HepG2 (cell line): ENCODE data around the gene NINL. TPM values are rescaled to one million over a fixed set of nuclear protein-coding genes. Genes with fewer than 3 reads are reported as not detected.
A peak's percentile ranks its signal among the peaks of the same experiment; 100 is the strongest.

Experiments used
- ARNTL ChIP-seq: sonication (generic); formaldehyde crosslinking; IDR thresholded peaks from 2 replicates; pipeline ENCODE4 v1.4.0; 2020; ENCODE audit warnings: mild to moderate bottlenecking, missing genetic modification reagents
- CSRNP1 ChIP-seq: sonication (generic); formaldehyde crosslinking; IDR thresholded peaks from 2 replicates; pipeline ENCODE4 v1.8.1; 2023; ENCODE audit warnings: mild to moderate bottlenecking, missing genetic modification reagents
- FOXP1 ChIP-seq, 2 experiments: fragments of 450-650 bp in 1 of 2; IDR thresholded peaks; 2 replicates each; pipeline ENCODE4 v1.6.1; 2017 to 2018; ENCODE audit warnings: antibody characterized with exemption in 1 of 2
- KDM2A ChIP-seq: sonication (generic); formaldehyde crosslinking; IDR thresholded peaks from 2 replicates; pipeline ENCODE4 v1.4.0; 2020; ENCODE audit warnings: low read depth, missing genetic modification reagents, borderline replicate concordance
- NRL ChIP-seq: sonication (generic); formaldehyde crosslinking; IDR thresholded peaks from 2 replicates; pipeline ENCODE4 v1.5.0; 2020; ENCODE audit warnings: missing genetic modification reagents, mild to moderate bottlenecking, moderate library complexity, borderline replicate concordance
- ONECUT2 ChIP-seq: sonication (generic); formaldehyde crosslinking; IDR thresholded peaks from 2 replicates; pipeline ENCODE4 v1.4.0; 2020; ENCODE audit warnings: missing genetic modification reagents
- PHF8 ChIP-seq: sonication (generic); formaldehyde crosslinking; IDR thresholded peaks from 2 replicates; pipeline ENCODE4 v1.5.0; 2020; ENCODE audit warnings: missing genetic modification reagents
- PPARG ChIP-seq: conservative IDR thresholded peaks from 2 replicates; pipeline ENCODE4 v1.6.1; 2016; ENCODE audit warnings: missing biosample characterization, missing genetic modification reagents
- SAFB2 ChIP-seq: sonication (generic); formaldehyde crosslinking; IDR thresholded peaks from 2 replicates; pipeline ENCODE4 v1.5.1; 2020; ENCODE audit warnings: missing genetic modification reagents, low read depth, mild to moderate bottlenecking, borderline replicate concordance
- ZNF160 ChIP-seq: sonication (generic); formaldehyde crosslinking; IDR thresholded peaks from 2 replicates; pipeline ENCODE4 v1.8.0; 2022; ENCODE audit warnings: mild to moderate bottlenecking, inconsistent platforms, missing genetic modification reagents
- ZNF276 ChIP-seq: sonication (generic); formaldehyde crosslinking; IDR thresholded peaks from 2 replicates; pipeline ENCODE4 v1.4.0; 2020; ENCODE audit warnings: mild to moderate bottlenecking, low read depth, missing genetic modification reagents
- ZNF3 ChIP-seq: IDR thresholded peaks from 2 replicates; pipeline ENCODE4 v1.7.0; 2017; ENCODE audit warnings: inconsistent platforms
- ZNF317 ChIP-seq: sonication (generic); formaldehyde crosslinking; IDR thresholded peaks from 2 replicates; pipeline ENCODE4 v1.5.0; 2020; ENCODE audit warnings: mild to moderate bottlenecking, missing genetic modification reagents
- ZNF331 ChIP-seq: sonication (generic); formaldehyde crosslinking; IDR thresholded peaks from 2 replicates; pipeline ENCODE4 v1.4.0; 2020; ENCODE audit warnings: missing genetic modification reagents
- ZNF709 ChIP-seq: sonication (generic); formaldehyde crosslinking; IDR thresholded peaks from 2 replicates; pipeline ENCODE4 v1.5.0; 2020; ENCODE audit warnings: mild to moderate bottlenecking, missing genetic modification reagents
- polyA plus RNA-seq, 8 experiments: library from polyadenylated mRNA; depleted of rRNA in 3 of 8; stranded (reverse) in 7 of 8; unstranded in 1 of 8; fragments of >200 nt; fragmentation: Illumina TruSeq in 4 of 8; extraction: Trizol in 4 of 8; gene quantifications; 2 replicates each; pipeline versions ENCODE4 v1.2.1 to v1.2.3, GENCODE V29; 2011 to 2016; ENCODE audit warnings: low read depth in 4 of 8, missing spikeins in 1 of 8, mixed read lengths in 1 of 8; ENCODE audit not compliant: insufficient read depth in 1 of 8
- total RNA-seq, 5 experiments: library from RNA; depleted of rRNA; stranded (reverse); fragments of >200 nt; fragmentation: Illumina TruSeq; extraction: Trizol; gene quantifications; 2 replicates each; pipeline ENCODE4 v1.2.3, GENCODE V29; 2016; ENCODE audit warnings: low read depth in 1 of 5
- TF ChIP-seq, protein P1 (sequence below): sonication (generic); formaldehyde crosslinking; IDR thresholded peaks from 2 replicates; pipeline ENCODE4 v1.4.0; 2020; ENCODE audit warnings: mild to moderate bottlenecking, low read depth, missing genetic modification reagents
- TF ChIP-seq, protein P2 (sequence below): IDR thresholded peaks from 2 replicates; pipeline ENCODE4 v1.6.1; 2016; ENCODE audit warnings: low read depth, missing genetic modification reagents, missing compliant biosample characterization
- TF ChIP-seq, protein P3 (sequence below): sonication (generic); formaldehyde crosslinking; IDR thresholded peaks from 2 replicates; pipeline ENCODE4 v1.5.1; 2020; ENCODE audit warnings: mild to moderate bottlenecking, missing genetic modification reagents, moderate library complexity

Gene NINL
- total and polyA plus RNA-seq, 2 of the 13 experiments (the other 11 are each of a cell fraction or from before 2014, with no cell fraction given) = 32.3 to 34.3 TPM

- TF ChIP-seq NRL (peak; percentile 80; the same call in 1 of the 2 replicates), KDM2A (peak; percentile 58; the same call in 1 of the 2 replicates), ONECUT2 (CRISPR knock-in tag) (no peak), SAFB2 (no peak), PHF8 (CRISPR knock-in tag) (peak; percentile 60), ARNTL (peak; percentile 91), PPARG (peak; percentile 95), ZNF160 (CRISPR knock-in tag) (peak; percentile 92; the same call in 1 of the 2 replicates), ZNF331 (peak; percentile 99), ZNF3 (CRISPR knock-in tag) (peak; percentile 89), ZNF276 (peak; percentile 88; the same call in 1 of the 2 replicates), CSRNP1 (CRISPR knock-in tag) (peak; percentile 83; the same call in 1 of the 2 replicates), FOXP1 (IDR thresholded peaks at IDR 0.05) (no peak), FOXP1 (CRISPR knock-in tag; IDR thresholded peaks at IDR 0.05) (peak; percentile 89), ZNF317 (CRISPR knock-in tag) (peak; percentile 90), ZNF709 (CRISPR knock-in tag) (0 out of 2 replicates have a peak, but pooled peaks have one; percentile 43)
- TF ChIP-seq, protein P1, sequence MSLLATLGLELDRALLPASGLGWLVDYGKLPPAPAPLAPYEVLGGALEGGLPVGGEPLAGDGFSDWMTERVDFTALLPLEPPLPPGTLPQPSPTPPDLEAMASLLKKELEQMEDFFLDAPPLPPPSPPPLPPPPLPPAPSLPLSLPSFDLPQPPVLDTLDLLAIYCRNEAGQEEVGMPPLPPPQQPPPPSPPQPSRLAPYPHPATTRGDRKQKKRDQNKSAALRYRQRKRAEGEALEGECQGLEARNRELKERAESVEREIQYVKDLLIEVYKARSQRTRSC (CRISPR knock-in tag) = peak; percentile 30; the same call in 1 of the 2 replicates
- TF ChIP-seq, protein P2, sequence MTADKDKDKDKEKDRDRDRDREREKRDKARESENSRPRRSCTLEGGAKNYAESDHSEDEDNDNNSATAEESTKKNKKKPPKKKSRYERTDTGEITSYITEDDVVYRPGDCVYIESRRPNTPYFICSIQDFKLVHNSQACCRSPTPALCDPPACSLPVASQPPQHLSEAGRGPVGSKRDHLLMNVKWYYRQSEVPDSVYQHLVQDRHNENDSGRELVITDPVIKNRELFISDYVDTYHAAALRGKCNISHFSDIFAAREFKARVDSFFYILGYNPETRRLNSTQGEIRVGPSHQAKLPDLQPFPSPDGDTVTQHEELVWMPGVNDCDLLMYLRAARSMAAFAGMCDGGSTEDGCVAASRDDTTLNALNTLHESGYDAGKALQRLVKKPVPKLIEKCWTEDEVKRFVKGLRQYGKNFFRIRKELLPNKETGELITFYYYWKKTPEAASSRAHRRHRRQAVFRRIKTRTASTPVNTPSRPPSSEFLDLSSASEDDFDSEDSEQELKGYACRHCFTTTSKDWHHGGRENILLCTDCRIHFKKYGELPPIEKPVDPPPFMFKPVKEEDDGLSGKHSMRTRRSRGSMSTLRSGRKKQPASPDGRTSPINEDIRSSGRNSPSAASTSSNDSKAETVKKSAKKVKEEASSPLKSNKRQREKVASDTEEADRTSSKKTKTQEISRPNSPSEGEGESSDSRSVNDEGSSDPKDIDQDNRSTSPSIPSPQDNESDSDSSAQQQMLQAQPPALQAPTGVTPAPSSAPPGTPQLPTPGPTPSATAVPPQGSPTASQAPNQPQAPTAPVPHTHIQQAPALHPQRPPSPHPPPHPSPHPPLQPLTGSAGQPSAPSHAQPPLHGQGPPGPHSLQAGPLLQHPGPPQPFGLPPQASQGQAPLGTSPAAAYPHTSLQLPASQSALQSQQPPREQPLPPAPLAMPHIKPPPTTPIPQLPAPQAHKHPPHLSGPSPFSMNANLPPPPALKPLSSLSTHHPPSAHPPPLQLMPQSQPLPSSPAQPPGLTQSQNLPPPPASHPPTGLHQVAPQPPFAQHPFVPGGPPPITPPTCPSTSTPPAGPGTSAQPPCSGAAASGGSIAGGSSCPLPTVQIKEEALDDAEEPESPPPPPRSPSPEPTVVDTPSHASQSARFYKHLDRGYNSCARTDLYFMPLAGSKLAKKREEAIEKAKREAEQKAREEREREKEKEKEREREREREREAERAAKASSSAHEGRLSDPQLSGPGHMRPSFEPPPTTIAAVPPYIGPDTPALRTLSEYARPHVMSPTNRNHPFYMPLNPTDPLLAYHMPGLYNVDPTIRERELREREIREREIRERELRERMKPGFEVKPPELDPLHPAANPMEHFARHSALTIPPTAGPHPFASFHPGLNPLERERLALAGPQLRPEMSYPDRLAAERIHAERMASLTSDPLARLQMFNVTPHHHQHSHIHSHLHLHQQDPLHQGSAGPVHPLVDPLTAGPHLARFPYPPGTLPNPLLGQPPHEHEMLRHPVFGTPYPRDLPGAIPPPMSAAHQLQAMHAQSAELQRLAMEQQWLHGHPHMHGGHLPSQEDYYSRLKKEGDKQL (CRISPR knock-in tag) = peak; percentile 91
- TF ChIP-seq, protein P3, sequence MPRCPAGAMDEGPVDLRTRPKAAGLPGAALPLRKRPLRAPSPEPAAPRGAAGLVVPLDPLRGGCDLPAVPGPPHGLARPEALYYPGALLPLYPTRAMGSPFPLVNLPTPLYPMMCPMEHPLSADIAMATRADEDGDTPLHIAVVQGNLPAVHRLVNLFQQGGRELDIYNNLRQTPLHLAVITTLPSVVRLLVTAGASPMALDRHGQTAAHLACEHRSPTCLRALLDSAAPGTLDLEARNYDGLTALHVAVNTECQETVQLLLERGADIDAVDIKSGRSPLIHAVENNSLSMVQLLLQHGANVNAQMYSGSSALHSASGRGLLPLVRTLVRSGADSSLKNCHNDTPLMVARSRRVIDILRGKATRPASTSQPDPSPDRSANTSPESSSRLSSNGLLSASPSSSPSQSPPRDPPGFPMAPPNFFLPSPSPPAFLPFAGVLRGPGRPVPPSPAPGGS (CRISPR knock-in tag) = 0 out of 2 replicates have a peak, but pooled peaks have one; percentile 53
Observed at GRCh38 chr20:25508083-25508770, 77.1 kb downstream of the NINL start (continued).
